ENCODE data around the gene SMG9. TPM values are rescaled to one million over a fixed set of nuclear protein-coding genes. Genes with fewer than 3 reads are reported as not detected.

Gene SMG9
- total and polyA plus RNA-seq, 12 donors = 10.0 to 30.4 (median 13.4) TPM

DNA sequence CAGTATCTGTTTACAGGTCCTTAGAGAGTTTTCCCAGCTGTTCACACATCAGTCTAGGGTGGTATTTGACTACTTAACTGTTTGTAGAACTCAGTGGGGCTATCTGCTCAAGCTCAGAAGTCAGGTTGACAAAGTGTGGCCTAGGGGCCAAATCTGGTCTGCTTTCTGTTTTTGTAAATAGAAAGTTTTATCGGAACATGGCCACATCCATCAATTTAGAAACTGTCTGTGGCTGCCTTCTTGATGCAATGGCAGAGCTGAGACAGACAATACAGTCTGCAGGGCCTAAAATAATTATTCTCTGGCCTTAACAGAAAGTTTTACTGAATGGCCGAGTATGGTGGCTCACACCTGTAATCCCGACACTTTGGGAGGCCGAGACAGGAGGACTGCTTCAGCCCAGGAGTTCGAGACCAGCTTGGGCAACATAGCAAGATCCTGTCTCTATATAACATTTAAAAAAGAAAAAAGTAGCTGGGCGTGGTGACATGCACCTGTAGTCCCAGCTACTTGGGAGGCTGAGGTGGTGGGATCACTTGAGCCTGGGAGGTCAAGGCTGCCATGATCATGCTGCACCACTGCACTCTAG lies 2.4 kb downstream of the SMG9 start:
- Histone ChIP-seq H3K4me3 (no peak overlapping the region), H3K27ac (peak overlapping the region in 3 of 10 donors; percentile 98 to 99 (median 98)), H3K36me3 (peaks cover 0 to 47% (median 30%) of the 10 kb centered on the region in 9 donors), H3K27me3 (no peaks in the 10 kb centered on the region), H3K4me1 (peaks cover 0 to 50% (median 22%) of the 10 kb centered on the region in 9 donors), H3K9me3 (no peaks in the 10 kb centered on the region)
- DNase-seq = no peak
- no peak for ATAC-seq
- TF ChIP-seq, protein P1, sequence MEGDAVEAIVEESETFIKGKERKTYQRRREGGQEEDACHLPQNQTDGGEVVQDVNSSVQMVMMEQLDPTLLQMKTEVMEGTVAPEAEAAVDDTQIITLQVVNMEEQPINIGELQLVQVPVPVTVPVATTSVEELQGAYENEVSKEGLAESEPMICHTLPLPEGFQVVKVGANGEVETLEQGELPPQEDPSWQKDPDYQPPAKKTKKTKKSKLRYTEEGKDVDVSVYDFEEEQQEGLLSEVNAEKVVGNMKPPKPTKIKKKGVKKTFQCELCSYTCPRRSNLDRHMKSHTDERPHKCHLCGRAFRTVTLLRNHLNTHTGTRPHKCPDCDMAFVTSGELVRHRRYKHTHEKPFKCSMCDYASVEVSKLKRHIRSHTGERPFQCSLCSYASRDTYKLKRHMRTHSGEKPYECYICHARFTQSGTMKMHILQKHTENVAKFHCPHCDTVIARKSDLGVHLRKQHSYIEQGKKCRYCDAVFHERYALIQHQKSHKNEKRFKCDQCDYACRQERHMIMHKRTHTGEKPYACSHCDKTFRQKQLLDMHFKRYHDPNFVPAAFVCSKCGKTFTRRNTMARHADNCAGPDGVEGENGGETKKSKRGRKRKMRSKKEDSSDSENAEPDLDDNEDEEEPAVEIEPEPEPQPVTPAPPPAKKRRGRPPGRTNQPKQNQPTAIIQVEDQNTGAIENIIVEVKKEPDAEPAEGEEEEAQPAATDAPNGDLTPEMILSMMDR (IDR thresholded peaks at IDR 0.05) = no peak
- 97% methylated on average over 6 of the region's 6 CpGs for whole genome bisulfite sequencing, 2 donors
- intact Hi-C loops (cut with DNase I) = no loop called here

- Histone ChIP-seq H3K36me3 (peaks cover 0 to 55% (median 37%) of the 10 kb centered on the region in 9 donors), H3K4me3 (no peak overlapping the region), H3K27me3 (no peaks in the 10 kb centered on the region), H3K9me3 (no peaks in the 10 kb centered on the region), H3K4me1 (peaks cover 0 to 43% (median 22%) of the 10 kb centered on the region in 9 donors), H3K27ac (no peak overlapping the region)
- TF ChIP-seq, protein P1 (IDR thresholded peaks at IDR 0.05) = no peak
- WGBS, 2 donors = 91 to 99% methylated on average over 4 of the region's 4 CpGs
- intact Hi-C loops (cut with DNase I) = no loop called here
- ATAC-seq = no peak
- no peak for DNase-seq
These were observed 3.1 kb downstream of the SMG9 start for GRCh38 chr19:43751466-43752220.

- no peak for DNase-seq
- Histone ChIP-seq H3K4me1 (peaks cover 0 to 37% (median 14%) of the 10 kb centered on the region in 9 donors), H3K27ac (no peak overlapping the region), H3K36me3 (peaks cover 0 to 72% (median 38%) of the 10 kb centered on the region in 9 donors), H3K4me3 (no peak overlapping the region), H3K27me3 (no peaks in the 10 kb centered on the region), H3K9me3 (no peaks in the 10 kb centered on the region)
- TF ChIP-seq, protein P1 (IDR thresholded peaks at IDR 0.05) = no peak
- WGBS, 2 donors = 97 to 100% methylated on average over 1 of the region's 1 CpG
- ATAC-seq = no peak
- intact Hi-C loops (cut with DNase I) = loop anchor here in 2 of 10 donors (5.0 kb wide), 1 partner anchor 32 kb away; the partner anchor contains the start of gene KCNN4 (in 2 of the 2)
These were observed 4.9 kb downstream of the SMG9 start for GRCh38 chr19:43749898-43750297.

DNA sequence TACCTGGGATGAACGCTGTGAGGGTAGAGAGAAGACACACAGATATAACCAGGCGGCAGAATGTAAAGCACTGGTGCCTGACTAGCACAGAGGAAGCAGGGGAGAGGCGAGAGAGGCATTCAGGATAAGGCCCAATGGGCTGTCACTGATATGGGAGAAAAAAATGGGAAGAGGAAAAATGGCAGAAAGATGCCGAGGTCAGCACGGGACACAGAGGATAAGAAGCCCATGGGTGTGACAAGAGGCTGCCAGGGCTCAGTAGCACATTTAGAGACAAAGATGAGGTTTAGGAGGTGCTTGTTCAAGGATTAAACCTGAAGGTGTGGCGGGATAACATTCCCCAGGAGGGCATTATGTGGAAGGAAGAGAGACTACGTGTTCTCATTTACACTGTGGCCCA lies 5.6 kb downstream of the SMG9 start:
- TF ChIP-seq, protein P1 (IDR thresholded peaks at IDR 0.05) = no peak
- WGBS, 2 donors = 75 to 80% methylated on average over 7 of the region's 7 CpGs
- DNase-seq (no peak), ATAC-seq (no peak)
- intact Hi-C loops (cut with DNase I) = loop anchor here in 2 of 10 donors (5.0 kb wide), 1 partner anchor 33 kb away; the partner anchor contains the start of gene KCNN4 (in 2 of the 2)
- H3K27me3 ChIP-seq = no peaks in the 10 kb centered on the region
- H3K27ac ChIP-seq = no peak overlapping the region
- no peaks in the 10 kb centered on the region for H3K9me3 ChIP-seq
- no peak overlapping the region for H3K4me3 ChIP-seq
- peaks cover 0 to 44% (median 16%) of the 10 kb centered on the region in 9 donors for H3K4me1 ChIP-seq
- peaks cover 0 to 80% (median 38%) of the 10 kb centered on the region in 9 donors for H3K36me3 ChIP-seq
